Loucy (cell line): ENCODE measurements around the gene TSEN2.
A peak's percentile ranks its signal among the peaks of the same experiment; 100 is the strongest.
"Not testable (repeated sequence)": the region's sequence is repeated elsewhere in the genome, so short reads cannot be mapped to it uniquely, and the experiment has no call there.

Experiments used
- H2AFZ ChIP-seq: fragments of 200-600 bp; sonication (generic); 2 replicates; pipeline ENCODE4 v1.6.0; 2016; ENCODE audit warnings: antibody characterized with exemption, mild to moderate bottlenecking, low read length, moderate library complexity
- H3F3A ChIP-seq: fragments of 200-600 bp; 2 replicates; pipeline ENCODE4 v1.6.0; 2016; ENCODE audit warnings: antibody characterized with exemption, low read depth, mild to moderate bottlenecking
- H3K27me3 ChIP-seq: fragments of 200-600 bp; sonication (generic); 2 replicates; pipeline ENCODE4 v1.6.1; 2014; ENCODE audit warnings: low read length, mild to moderate bottlenecking; ENCODE audit not compliant: insufficient read depth, poor library complexity, severe bottlenecking
- H3K36me3 ChIP-seq: fragments of 200-600 bp; sonication (generic); 2 replicates; pipeline ENCODE4 v1.6.1; 2016; ENCODE audit warnings: low read length; ENCODE audit not compliant: insufficient read depth
- H3K4me1 ChIP-seq: fragments of 200-600 bp; sonication (generic); 2 replicates; pipeline ENCODE4 v1.5.1; 2014; ENCODE audit warnings: low read length, mild to moderate bottlenecking; ENCODE audit not compliant: insufficient read depth, poor library complexity, severe bottlenecking
- H3K4me2 ChIP-seq: fragments of 200-600 bp; sonication (generic); 2 replicates; pipeline ENCODE4 v1.6.0; 2014; ENCODE audit warnings: antibody characterized with exemption, low read length, low read depth, mild to moderate bottlenecking; ENCODE audit not compliant: poor library complexity, severe bottlenecking
- H3K4me3 ChIP-seq: fragments of 200-600 bp; sonication (generic); 2 replicates; pipeline ENCODE4 v1.5.1; 2014; ENCODE audit warnings: low read length, mild to moderate bottlenecking, mixed read lengths; ENCODE audit not compliant: poor library complexity, severe bottlenecking
- H3K79me2 ChIP-seq: fragments of 200-600 bp; sonication (generic); 2 replicates; pipeline ENCODE4 v1.6.1; 2014; ENCODE audit warnings: low read length; ENCODE audit not compliant: insufficient read depth
- H3K9ac ChIP-seq: fragments of 200-600 bp; sonication (generic); 2 replicates; pipeline ENCODE4 v1.6.0; 2014; ENCODE audit warnings: mild to moderate bottlenecking, low read depth, low read length, moderate library complexity; ENCODE audit not compliant: poor library complexity, severe bottlenecking
- H3K9me2 ChIP-seq: fragments of 200-600 bp; sonication (generic); replicated peaks from 2 replicates; pipeline ENCODE4 v1.6.1; 2016; ENCODE audit warnings: low read depth, low read length, mixed read lengths
- H3K9me3 ChIP-seq: fragments of 200-600 bp; sonication (generic); 2 replicates; pipeline ENCODE4 v1.6.1; 2014; ENCODE audit warnings: mild to moderate bottlenecking, antibody characterized with exemption, low read length, low read depth; ENCODE audit not compliant: insufficient read depth
- H4K20me1 ChIP-seq: fragments of 200-600 bp; sonication (generic); 2 replicates; pipeline ENCODE4 v1.6.0; 2014; ENCODE audit warnings: antibody characterized with exemption, low read length, mild to moderate bottlenecking; ENCODE audit not compliant: insufficient read depth, poor library complexity, severe bottlenecking
- EZH2phosphoT487 ChIP-seq: fragments of 200-600 bp; IDR thresholded peaks from 2 replicates; pipeline ENCODE4 v1.6.1; 2018; ENCODE audit warnings: antibody characterized with exemption, mild to moderate bottlenecking, moderate library complexity, borderline replicate concordance
- TF ChIP-seq, protein P1 (sequence below): fragments of 200-600 bp; sonication (generic); conservative IDR thresholded peaks from 2 replicates; pipeline ENCODE4 v1.5.1; 2014; ENCODE audit warnings: mild to moderate bottlenecking, antibody characterized with exemption, low read length

TSEN2 gene

DNA sequence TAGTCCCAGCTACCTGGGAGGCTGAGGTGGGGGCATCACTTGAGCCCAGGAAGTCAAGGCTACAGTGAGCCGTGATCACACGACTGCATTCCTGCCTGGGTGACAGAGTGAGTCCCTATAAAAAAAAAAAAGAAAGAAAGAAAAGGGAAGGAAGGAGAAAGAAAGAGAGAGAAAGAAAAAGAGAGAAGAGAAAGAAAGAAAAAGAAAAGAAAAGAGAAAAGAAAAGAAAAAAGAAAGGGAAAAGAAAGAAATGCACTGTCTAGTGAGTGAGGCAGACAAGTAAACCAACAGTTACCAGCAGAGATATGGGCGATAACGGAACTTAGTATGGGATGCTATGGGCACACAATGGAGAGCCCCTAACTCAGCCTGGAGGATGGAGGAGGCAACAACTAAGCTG is 37.2 kb upstream of the TSEN2 start:
- H3K79me2 ChIP-seq = no peaks in the 10 kb centered on the region
- no peaks in the 10 kb centered on the region for H3K36me3 ChIP-seq
- H3K4me3 ChIP-seq = no peak overlapping the region
- no peaks in the 10 kb centered on the region for H3K27me3 ChIP-seq
- H4K20me1 ChIP-seq = no peaks in the 10 kb centered on the region
- peaks cover 7% of the 10 kb centered on the region for H3K4me1 ChIP-seq
- no peaks in the 10 kb centered on the region for H3K9me3 ChIP-seq
- no peak for TF ChIP-seq EZH2phosphoT487
- TF ChIP-seq, protein P1, sequence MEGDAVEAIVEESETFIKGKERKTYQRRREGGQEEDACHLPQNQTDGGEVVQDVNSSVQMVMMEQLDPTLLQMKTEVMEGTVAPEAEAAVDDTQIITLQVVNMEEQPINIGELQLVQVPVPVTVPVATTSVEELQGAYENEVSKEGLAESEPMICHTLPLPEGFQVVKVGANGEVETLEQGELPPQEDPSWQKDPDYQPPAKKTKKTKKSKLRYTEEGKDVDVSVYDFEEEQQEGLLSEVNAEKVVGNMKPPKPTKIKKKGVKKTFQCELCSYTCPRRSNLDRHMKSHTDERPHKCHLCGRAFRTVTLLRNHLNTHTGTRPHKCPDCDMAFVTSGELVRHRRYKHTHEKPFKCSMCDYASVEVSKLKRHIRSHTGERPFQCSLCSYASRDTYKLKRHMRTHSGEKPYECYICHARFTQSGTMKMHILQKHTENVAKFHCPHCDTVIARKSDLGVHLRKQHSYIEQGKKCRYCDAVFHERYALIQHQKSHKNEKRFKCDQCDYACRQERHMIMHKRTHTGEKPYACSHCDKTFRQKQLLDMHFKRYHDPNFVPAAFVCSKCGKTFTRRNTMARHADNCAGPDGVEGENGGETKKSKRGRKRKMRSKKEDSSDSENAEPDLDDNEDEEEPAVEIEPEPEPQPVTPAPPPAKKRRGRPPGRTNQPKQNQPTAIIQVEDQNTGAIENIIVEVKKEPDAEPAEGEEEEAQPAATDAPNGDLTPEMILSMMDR = no peak
- no peak overlapping the region for H2AFZ ChIP-seq
- no peaks in the 10 kb centered on the region for H3F3A ChIP-seq
- H3K4me2 ChIP-seq = no peak overlapping the region
- no peak overlapping the region for H3K9ac ChIP-seq
- no peaks in the 10 kb centered on the region for H3K9me2 ChIP-seq

DNA sequence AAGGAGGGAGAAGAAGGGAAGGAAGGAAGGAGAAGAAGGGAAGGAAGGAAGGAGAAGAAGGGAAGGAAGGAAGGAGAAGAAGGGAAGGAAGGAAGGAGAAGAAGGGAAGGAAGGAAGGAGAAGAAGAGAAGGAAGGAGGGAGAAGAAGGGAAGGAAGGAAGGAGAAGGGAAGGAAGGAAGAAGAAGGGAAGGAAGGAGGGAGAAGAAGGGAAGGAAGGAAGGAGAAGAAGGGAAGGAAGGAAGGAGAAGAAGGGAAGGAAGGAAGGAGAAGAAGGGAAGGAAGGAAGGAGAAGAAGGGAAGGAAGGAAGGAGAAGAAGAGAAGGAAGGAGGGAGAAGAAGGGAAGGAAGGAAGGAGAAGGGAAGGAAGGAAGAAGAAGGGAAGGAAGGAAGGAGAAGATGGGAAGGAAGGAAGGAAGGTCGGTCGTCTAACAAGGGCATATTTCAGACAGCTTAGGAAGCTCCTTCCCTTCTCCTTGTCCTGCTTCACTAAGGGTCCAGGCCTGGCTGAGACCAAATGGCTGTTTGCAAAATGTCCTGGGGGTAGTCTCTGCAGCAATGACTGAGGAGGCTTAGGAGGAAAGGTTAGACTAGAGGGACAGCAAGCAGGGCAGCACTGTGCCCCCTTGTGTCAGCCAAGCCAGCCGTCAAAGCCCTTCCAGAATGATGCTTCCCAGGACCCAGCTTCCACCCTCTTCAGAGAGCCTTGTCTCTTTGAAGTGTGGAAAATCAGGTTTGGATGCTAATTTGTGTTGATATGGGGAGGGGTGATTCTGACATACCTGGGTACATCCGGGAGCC is 35.7 kb upstream of the TSEN2 start:
- TF ChIP-seq, protein P1 = peak; percentile 30
- not testable (repeated sequence) for H2AFZ ChIP-seq, H3K4me2 ChIP-seq, H3K4me3 ChIP-seq, H3K27me3 ChIP-seq, H3K4me1 ChIP-seq, H4K20me1 ChIP-seq, H3K9ac ChIP-seq, H3K36me3 ChIP-seq, H3K9me2 ChIP-seq, H3K9me3 ChIP-seq, H3F3A ChIP-seq, H3K79me2 ChIP-seq

DNA sequence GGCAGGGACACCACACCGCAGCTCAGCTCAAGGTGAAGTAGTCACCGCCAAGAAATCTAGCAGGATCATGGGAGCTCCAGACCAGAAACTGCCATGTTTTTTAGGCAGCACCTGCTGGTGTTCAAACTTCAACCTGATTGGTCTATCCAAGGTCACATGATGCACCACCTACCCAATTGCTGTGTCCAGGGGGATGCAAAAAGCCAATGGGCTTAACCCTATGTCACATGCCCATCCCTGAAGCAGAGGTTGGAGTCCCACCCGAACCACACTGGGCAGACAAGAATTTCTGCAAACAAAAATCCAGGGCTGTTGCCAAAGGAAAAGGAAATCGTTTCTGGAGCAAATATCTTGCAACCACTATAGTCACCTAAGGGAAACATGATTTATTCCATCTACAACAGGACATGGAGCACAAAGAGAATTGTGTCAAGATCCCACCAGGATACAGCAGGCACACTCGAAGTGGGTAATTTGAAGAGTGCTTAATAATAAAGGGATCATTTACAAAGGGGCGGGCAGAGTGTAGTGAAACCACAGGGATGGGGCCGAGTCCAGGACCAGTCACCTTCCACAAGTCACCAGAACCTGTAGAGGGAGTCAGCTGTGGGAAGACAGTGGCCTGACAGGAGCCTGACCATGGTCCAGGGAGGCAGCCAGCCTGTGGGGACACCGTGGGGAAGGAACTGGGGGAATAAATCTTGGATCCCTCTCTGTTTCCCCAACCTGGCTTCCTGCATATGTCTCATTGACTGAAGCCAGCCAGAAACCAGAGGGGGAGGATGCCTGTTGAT is 34.2 kb upstream of the TSEN2 start:
- Histone ChIP-seq H3K79me2 (no peaks in the 10 kb centered on the region), H3K36me3 (no peaks in the 10 kb centered on the region), H4K20me1 (no peaks in the 10 kb centered on the region), H2AFZ (no peak overlapping the region), H3K4me2 (no peak overlapping the region), H3F3A (no peaks in the 10 kb centered on the region), H3K27me3 (no peaks in the 10 kb centered on the region), H3K4me1 (peaks cover 1% of the 10 kb centered on the region), H3K9me2 (no peaks in the 10 kb centered on the region), H3K4me3 (no peak overlapping the region), H3K9ac (no peak overlapping the region), H3K9me3 (no peaks in the 10 kb centered on the region)
- TF ChIP-seq, protein P1 = no peak
- no peak for TF ChIP-seq EZH2phosphoT487
